Measurements from ENCODE around the gene PPP1R15B. TPM values are rescaled to one million over a fixed set of nuclear protein-coding genes. Genes with fewer than 3 reads are reported as not detected.

Gene PPP1R15B
- total RNA-seq, 3 donors from 2014 or later = 56.7 to 60.2 (median 60.1) TPM

DNA sequence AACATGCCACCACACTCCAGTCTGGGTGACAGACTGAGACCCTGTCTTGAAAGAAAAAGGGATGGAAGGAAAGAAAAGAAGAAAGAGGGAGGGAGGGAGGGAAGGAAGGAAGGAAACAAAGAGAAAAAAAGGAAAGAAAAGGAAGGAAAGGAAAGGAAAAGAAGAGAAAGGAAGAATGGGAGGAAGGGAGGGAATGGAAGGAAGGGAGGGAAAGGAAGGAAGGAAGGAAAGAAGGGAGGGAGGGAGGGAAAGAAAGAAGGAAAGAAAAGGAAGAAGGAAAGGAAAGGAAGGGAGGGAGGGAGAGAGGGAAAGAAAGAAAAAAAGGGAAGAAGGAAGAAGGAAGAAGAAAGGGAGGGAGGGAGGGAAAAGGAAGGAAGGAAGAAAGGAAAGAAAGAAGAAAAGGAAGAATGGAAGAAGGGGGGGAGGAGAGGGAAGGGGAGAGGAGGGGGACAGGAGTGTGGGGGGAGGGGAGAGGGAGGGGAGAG lies 5.0 kb upstream of the PPP1R15B start:
- intact Hi-C loops (cut with DNase I, micrococcal nuclease) = no loop called here
- TF ChIP-seq CTCF (IDR thresholded peaks at IDR 0.05) = no peak
- H3K4me3 ChIP-seq = no peak overlapping the region
- DNase-seq (no peak), ATAC-seq (no peak)
- H3K4me1 ChIP-seq (ENCODE audit: low read depth) = peaks cover 17% of the 10 kb centered on the region
- peaks cover 2% of the 10 kb centered on the region for H3K36me3 ChIP-seq (ENCODE audit: low read depth)
- H3K9me3 ChIP-seq = no peaks in the 10 kb centered on the region

DNA sequence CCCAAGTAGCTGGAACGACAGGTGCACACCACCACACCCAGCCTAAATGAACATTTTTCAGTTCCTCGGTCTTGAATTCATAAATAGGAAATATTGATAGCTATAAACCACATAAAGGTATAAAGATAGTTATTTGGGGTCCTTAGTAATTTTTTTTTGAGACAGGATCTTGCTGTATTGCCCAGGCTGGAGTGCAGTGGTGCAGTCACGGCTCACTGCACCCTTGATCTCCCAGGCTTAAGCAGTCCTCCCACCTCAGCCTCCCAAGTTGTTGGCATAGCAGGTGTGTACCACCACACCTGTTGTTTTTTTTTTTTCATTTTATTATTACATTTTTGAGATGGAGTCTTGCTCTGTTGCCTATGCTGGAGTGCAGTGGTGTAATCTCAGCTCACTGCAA lies 3.7 kb upstream of the PPP1R15B start:
- ATAC-seq = no peak
- no peak for TF ChIP-seq CTCF (IDR thresholded peaks at IDR 0.05)
- peaks cover 17% of the 10 kb centered on the region for H3K4me1 ChIP-seq (ENCODE audit: low read depth)
- no peaks in the 10 kb centered on the region for H3K9me3 ChIP-seq
- DNase-seq = no peak
- peaks cover 3% of the 10 kb centered on the region for H3K36me3 ChIP-seq (ENCODE audit: low read depth)
- intact Hi-C loops (cut with DNase I, micrococcal nuclease) = no loop called here
- H3K4me3 ChIP-seq = no peak overlapping the region

- no peaks in the 10 kb centered on the region for H3K9me3 ChIP-seq
- peak; percentile 1 for ATAC-seq
- peaks cover 3% of the 10 kb centered on the region for H3K36me3 ChIP-seq (ENCODE audit: low read depth)
- TF ChIP-seq CTCF (IDR thresholded peaks at IDR 0.05) = no peak
- peaks cover 17% of the 10 kb centered on the region for H3K4me1 ChIP-seq (ENCODE audit: low read depth)
- DNase-seq = no peak
- intact Hi-C loops (cut with DNase I, micrococcal nuclease) = no loop called here
- H3K4me3 ChIP-seq = no peak overlapping the region
Measured at GRCh38 chr1:204414016-204414415, 2.4 kb upstream of the PPP1R15B start.

DNA sequence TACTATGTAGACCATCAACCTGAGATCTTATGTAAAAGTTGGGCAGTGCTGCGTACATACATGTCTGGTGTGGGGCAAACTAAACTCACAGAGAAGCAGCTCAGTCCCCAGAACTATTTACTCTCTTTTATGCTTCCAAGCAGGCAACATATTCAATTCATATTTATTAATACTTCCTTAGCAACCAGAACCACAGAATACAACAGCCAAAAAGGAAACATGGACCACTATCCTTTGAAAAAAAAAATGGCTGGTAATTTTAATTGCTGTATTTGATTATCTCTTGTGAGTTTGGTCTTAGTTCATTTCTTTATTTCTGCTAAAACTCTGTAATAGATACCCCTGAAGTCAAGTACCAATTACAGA lies 1.5 kb upstream of the PPP1R15B start:
- H3K9me3 ChIP-seq = no peaks in the 10 kb centered on the region
- H3K36me3 ChIP-seq (ENCODE audit: low read depth) = peaks cover 3% of the 10 kb centered on the region
- no peak overlapping the region for H3K4me3 ChIP-seq
- ATAC-seq (no peak), DNase-seq (no peak)
- peaks cover 16% of the 10 kb centered on the region for H3K4me1 ChIP-seq (ENCODE audit: low read depth)
- intact Hi-C loops (cut with DNase I, micrococcal nuclease) = no loop called here
- TF ChIP-seq CTCF (IDR thresholded peaks at IDR 0.05) = no peak

DNA sequence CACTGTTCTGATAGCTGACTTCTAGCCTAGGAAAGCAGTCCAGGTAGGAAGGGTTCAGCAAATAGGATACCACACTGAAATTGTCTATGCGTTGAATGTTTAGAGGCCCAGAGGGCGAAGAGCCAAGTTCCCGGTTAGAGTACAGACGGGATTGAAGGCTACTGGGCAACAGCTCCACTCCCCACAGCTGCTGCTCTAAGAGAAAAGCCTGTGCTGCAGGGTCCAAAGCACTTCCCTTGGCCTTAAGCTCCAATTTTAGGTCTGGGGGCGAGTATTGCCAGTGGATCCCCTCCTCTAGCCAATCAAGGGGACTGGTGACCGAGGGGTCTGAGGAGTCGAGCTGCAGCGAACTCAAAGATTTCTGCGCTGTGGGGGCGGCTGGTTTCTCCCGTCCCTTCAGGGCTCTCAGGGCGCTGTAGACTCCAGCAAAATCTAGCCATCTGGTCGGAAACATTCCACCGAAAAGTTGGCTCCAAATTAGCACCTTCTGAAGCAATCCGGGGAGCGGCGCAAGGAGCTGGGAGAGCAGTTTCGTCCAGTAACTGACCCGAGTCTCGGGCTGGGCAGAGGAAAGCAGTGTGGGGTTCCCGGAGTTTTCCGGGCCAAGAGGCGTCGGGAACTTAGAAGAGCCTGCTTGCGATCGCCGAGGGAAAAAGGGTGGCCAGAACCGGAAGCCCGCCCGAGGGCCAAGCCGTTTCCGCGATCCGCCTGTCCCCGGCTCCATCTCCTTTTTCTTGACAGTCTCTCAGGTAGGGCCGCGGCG lies 748 bp downstream of the PPP1R15B start:
- TF ChIP-seq CTCF (IDR thresholded peaks at IDR 0.05) = no peak
- H3K4me3 ChIP-seq = peak overlapping the region; percentile 95
- ATAC-seq (peak; percentile 55), DNase-seq (peak; percentile 57 to 76 (median 69))
- H3K4me1 ChIP-seq (ENCODE audit: low read depth) = peaks cover 4% of the 10 kb centered on the region
- intact Hi-C loops (cut with DNase I, micrococcal nuclease) = no loop called here
- no peaks in the 10 kb centered on the region for H3K9me3 ChIP-seq
- peaks cover 3% of the 10 kb centered on the region for H3K36me3 ChIP-seq (ENCODE audit: low read depth)

Measured in mucosa of descending colon (tissue), 3 donors.